ENCODE measurements around the gene CDC42BPB.

GRCh38 chr14:103003351-103003615 lies 54.1 kb downstream of the CDC42BPB start:
- TF ChIP-seq CTCF (IDR thresholded peaks at IDR 0.05) (no peak), POLR2A (IDR thresholded peaks at IDR 0.05) (no peak)
